GM21529 (cell line): ENCODE measurements around the gene FAM50B.

ENCODE experiments used
- ATAC-seq: cut with Tn5 transposase; IDR thresholded peaks from one replicate; pipeline ENCODE4 v1.9.1; 2021; ENCODE audit not compliant: unreplicated experiment

The FAM50B gene

DNA sequence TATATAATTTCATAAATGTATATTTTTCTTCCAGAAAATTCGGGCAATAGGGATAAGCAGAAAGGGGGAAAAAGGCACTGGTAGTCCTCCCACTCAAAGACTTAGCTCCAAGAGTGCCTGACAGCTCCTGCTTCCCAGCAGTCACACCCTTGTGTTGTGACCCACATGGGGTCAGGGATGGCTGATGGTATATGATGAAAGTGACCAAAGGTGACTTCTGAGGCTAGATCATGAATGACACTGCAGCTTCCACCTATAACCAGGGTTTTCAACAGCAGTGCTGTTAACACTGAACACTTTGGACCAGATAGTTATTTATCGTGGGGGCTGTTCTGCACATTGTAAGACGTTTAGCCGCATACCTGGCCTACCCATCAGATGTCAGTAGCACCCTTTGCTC lies 22.3 kb downstream of the FAM50B start:
- no peak for ATAC-seq

- no peak for ATAC-seq
Measured at GRCh38 chr6:3871939-3872338, 22.8 kb downstream of the FAM50B start.

GRCh38 chr6:3872370-3872854 lies 23.2 kb downstream of the FAM50B start:
- no peak for ATAC-seq

DNA sequence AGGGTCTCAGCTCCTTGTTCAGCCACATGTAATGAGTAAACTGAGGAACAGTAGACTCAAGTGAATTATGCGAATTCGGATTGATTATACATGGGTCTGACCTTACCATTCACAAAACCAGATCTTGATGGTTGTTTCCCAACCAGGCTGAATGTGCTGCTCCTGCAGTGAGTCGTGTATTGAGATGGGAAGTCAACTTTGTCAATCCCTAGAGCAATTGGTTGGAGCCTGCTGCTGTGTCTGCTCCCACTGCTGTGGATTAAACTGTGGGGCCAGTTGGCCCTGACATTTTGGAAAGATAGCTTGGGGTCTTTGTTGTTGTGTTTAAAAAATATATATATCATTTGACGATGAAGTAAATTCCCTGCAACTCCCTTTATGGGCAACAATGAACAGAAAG lies 23.9 kb downstream of the FAM50B start:
- ATAC-seq = no peak

GRCh38 chr6:3874069-3874468 lies 24.9 kb downstream of the FAM50B start:
- no peak for ATAC-seq

DNA sequence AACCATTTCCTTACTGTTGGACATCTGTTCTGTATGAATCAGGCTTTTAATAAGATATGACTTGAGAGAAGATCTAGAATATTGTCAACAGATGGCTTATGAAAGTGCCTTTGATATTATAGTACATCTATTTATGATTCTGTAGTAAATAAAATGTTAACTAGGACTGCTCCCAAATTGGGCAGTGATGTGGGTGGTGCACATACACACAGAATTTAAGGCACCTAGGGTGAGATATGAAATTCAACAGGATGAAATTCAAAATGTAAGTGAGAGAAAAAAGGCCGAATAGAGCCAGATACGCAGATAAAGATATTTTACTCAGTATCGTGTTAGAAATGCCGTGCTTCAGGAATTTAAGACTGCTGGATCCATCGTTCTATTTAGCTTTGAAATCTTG lies 26.3 kb downstream of the FAM50B start:
- ATAC-seq = no peak

DNA sequence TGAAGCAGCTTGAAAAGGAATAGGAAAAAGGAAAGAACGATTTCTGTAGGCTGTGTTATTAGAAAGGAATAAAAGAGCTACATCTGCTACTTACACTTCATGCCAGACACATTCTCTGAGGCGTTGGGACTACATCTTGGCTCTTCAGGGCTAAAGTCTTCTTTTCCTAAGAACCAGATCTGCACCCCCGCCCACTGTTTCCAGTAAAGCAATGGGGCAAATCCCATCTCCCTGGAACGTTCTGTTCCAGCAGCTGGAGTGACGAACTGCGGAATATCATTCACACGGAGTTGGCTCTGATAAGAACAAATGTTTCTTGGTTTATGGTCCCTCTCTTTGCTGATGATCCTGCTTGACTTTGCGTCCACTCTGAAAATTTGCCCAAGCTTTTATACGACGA lies 26.9 kb downstream of the FAM50B start:
- no peak for ATAC-seq

DNA sequence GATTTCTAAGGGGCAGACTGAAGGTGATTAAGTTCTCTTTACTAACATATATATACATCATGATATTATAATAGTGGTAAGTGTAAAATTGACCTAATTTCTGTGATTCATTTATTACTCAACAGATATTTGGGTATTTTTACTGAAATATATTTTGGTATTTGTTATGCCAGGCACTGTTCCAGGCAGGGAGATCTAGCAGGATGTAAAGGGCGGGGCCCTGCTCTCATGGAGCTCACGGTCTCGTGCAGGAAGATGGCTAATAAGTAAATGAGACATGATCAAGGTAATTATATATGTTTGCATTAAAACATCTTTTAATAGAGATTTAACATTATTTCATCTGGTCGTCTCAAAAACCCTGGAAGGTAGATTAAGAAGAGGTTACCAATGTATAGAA lies 27.7 kb downstream of the FAM50B start:
- no peak for ATAC-seq

DNA sequence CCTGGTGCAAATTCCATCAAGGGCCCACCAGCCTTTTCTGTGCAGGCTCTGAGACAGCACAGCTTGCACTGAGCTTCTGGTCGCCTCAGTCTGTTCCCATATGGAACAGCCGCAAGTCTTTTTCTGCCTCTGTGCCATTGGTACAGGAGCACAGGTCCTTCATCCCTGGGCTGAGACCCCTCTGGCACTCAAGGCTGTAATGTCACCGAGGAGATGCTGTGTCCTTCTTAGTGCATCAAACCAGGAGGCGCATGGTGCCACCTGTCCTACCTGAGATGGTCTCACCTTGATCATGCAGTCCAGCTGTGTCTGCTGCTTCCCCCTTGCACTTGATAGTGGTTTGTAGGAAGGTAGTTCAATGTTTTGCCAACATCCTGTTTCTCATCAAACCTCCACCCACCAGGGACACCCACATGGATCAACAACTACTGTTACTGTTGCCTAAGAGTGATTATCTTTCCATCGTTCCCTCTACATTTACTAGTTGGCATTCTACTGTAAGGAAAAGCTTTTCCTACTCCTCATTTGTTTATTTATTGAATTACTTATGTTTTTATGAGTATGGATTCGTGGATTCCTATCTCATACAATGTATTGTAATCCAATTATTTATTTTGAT lies 29.0 kb downstream of the FAM50B start:
- no peak for ATAC-seq

- ATAC-seq = no peak
Measured at GRCh38 chr6:3879194-3879952, 30.2 kb downstream of the FAM50B start.

DNA sequence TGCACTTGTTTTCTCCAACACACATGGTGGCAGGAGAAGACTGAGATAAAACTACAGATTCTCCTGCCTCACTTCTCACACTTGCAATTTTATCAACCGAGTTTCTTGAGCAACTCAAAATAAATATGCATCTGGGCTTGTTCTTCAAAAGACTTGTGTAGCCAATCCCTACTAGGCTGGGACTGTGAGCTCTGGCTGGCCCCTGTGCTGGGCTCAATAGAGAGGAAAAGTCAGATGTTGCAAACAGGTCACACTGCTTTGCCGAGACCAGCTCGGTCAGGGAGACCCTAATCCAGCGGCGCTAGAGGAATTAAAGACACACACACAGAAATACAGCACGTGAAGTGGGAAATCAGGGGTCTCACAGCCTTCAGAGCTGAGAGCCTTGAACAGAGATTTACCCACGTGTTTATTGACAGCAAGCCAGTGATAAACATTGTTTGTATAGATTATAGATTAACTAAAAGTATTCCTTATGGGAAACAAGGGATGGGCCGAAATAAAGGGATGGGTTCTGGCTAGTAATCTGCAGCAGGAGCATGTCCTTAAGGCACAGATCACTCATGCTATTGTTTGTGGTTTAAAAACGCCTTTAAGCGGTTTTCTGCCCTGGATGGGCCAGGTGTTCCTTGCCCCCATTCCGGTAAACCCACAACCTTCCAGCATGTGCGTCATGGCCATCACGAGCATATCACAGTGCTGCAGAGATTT lies 32.7 kb downstream of the FAM50B start:
- no peak for ATAC-seq

- no peak for ATAC-seq
Measured at GRCh38 chr6:3882431-3882830, 33.3 kb downstream of the FAM50B start.

GRCh38 chr6:3882866-3883265 lies 33.7 kb downstream of the FAM50B start:
- ATAC-seq = no peak

- no peak for ATAC-seq
Measured at GRCh38 chr6:3884007-3884745, 35.0 kb downstream of the FAM50B start.

GRCh38 chr6:3885262-3886036 lies 36.3 kb downstream of the FAM50B start:
- no peak for ATAC-seq

DNA sequence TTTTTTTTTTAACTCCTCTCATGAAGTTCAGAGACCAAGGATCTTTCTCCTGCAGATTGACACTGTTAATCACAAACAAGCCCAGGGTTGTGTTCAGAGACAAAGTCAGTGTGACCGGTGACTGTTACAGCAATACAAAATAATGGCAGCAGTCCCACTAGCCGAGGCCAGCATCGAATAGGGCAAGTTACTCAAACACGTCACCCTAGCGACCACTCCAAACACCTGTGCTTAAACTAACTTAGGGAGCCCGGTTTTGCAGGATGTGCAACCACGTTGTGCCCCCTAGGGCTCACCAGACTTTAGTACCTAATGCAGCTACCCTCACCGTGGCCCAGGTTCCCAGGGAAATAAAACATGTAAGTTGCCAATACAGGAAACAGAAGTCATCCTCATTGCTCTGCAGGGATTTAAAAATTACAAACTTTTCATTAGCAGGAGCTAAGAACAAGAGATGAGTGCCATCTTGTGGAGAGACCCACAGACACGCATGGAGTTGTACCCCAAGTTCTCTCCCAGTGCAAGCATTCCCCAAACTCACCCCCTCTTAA lies 38.1 kb downstream of the FAM50B start:
- no peak for ATAC-seq

GRCh38 chr6:3888153-3888957 lies 39.2 kb downstream of the FAM50B start:
- ATAC-seq = no peak

DNA sequence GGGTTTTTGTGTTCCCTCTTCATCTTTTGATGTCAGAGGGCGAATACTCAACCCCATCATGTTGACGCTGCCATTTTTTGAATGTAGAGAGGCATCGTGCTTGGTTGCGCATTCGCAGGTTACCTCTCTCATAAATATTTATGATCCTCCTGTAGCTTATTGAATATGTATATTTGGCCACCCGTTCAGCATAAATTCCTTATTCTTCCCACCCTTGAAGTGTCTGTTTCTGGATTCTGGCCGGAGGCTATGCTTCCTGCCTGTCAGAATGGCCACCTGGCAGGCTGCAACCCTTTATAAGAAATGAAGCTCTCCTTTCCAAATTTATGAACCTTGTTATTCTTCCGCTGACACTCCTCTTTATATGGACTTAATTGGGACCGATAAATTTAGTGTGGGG lies 40.9 kb downstream of the FAM50B start:
- no peak for ATAC-seq

GRCh38 chr6:3891883-3892282 lies 42.7 kb downstream of the FAM50B start:
- no peak for ATAC-seq
